ENCODE data around the gene AKAP1. TPM values are rescaled to one million over a fixed set of nuclear protein-coding genes. Genes with fewer than 3 reads are reported as not detected.

AKAP1 gene
- polyA plus RNA-seq, 12 donors: 45.8 to 86.5 (median 61.3) TPM; not detected in 1

- no peak for DNase-seq
These were observed 36.4 kb downstream of the AKAP1 start for GRCh38 chr17:57121308-57122042.

GRCh38 chr17:57124053-57124452 is 39.0 kb downstream of the AKAP1 start:
- no peak for DNase-seq

GRCh38 chr17:57125406-57125805 is 40.4 kb downstream of the AKAP1 start:
- no peak for DNase-seq

- DNase-seq: no peak
These were observed 40.8 kb downstream of the AKAP1 start for GRCh38 chr17:57125866-57126265.

- DNase-seq: peak; percentile 79
These were observed 45.8 kb downstream of the AKAP1 start for GRCh38 chr17:57130708-57131461.

- DNase-seq: no peak
These were observed 47.6 kb downstream of the AKAP1 start for GRCh38 chr17:57132663-57133062.

- DNase-seq: no peak
These were observed 48.4 kb downstream of the AKAP1 start for GRCh38 chr17:57133486-57133885.

GRCh38 chr17:57135026-57135788 is 50.2 kb downstream of the AKAP1 start:
- DNase-seq: no peak

GRCh38 chr17:57135789-57136291 is 50.8 kb downstream of the AKAP1 start:
- DNase-seq: no peak

- DNase-seq: no peak
These were observed 51.3 kb downstream of the AKAP1 start for GRCh38 chr17:57136355-57136754.

GRCh38 chr17:57138030-57138911 is 53.2 kb downstream of the AKAP1 start:
- no peak for DNase-seq

GRCh38 chr17:57138956-57139576 is 54.0 kb downstream of the AKAP1 start:
- DNase-seq: no peak

GRCh38 chr17:57140316-57140715 is 55.3 kb downstream of the AKAP1 start:
- DNase-seq: no peak

- DNase-seq: no peak
These were observed 57.9 kb downstream of the AKAP1 start for GRCh38 chr17:57142925-57143324.

- DNase-seq: no peak
These were observed 58.3 kb downstream of the AKAP1 start for GRCh38 chr17:57143361-57143760.

GRCh38 chr17:57143919-57144318 is 58.9 kb downstream of the AKAP1 start:
- no peak for DNase-seq

GRCh38 chr17:57144567-57144966 is 59.5 kb downstream of the AKAP1 start:
- DNase-seq: no peak

GRCh38 chr17:57145347-57145746 is 60.3 kb downstream of the AKAP1 start:
- no peak for DNase-seq

- no peak for DNase-seq
These were observed 61.2 kb downstream of the AKAP1 start for GRCh38 chr17:57146273-57146672.

- DNase-seq: no peak
These were observed 66.8 kb downstream of the AKAP1 start for GRCh38 chr17:57151798-57152197.
